ENCODE data around the gene TRIP11. TPM values are rescaled to one million over a fixed set of nuclear protein-coding genes. Genes with fewer than 3 reads are reported as not detected.

The TRIP11 gene
- total RNA-seq, 1 donor from 2014 or later = 42.0 TPM

GRCh38 chr14:91934554-91935285, 105.1 kb downstream of the TRIP11 start:
- peaks cover 4% of the 10 kb centered on the region for H3K27me3 Mint-ChIP-seq
- H3K36me3 Mint-ChIP-seq (ENCODE audit: low read depth) = no peaks in the 10 kb centered on the region

GRCh38 chr14:91931478-91932088, 108.3 kb downstream of the TRIP11 start:
- Mint-ChIP-seq H3K9me3 (no peaks in the 10 kb centered on the region), H3K27ac (no peak overlapping the region), H3K36me3 (ENCODE audit: low read depth) (no peaks in the 10 kb centered on the region), H3K27me3 (peaks cover 4% of the 10 kb centered on the region), H3K4me1 (no peaks in the 10 kb centered on the region), H3K4me3 (no peak overlapping the region)
- intact Hi-C loops (cut with micrococcal nuclease) = no loop called here
- no peak for DNase-seq

More at GRCh38 chr14:91934554-91935285, 105.1 kb downstream of the TRIP11 start:
- no peaks in the 10 kb centered on the region for H3K9me3 Mint-ChIP-seq
- no peak overlapping the region for H3K27ac Mint-ChIP-seq
- no peak overlapping the region for H3K4me3 Mint-ChIP-seq
- H3K4me1 Mint-ChIP-seq = no peaks in the 10 kb centered on the region
- no peak for DNase-seq
- intact Hi-C loops (cut with micrococcal nuclease) = no loop called here

GRCh38 chr14:91929700-91930099, 110.2 kb downstream of the TRIP11 start:
- Mint-ChIP-seq H3K4me1 (no peaks in the 10 kb centered on the region), H3K27me3 (peaks cover 3% of the 10 kb centered on the region), H3K9me3 (no peaks in the 10 kb centered on the region), H3K4me3 (no peak overlapping the region), H3K36me3 (ENCODE audit: low read depth) (no peaks in the 10 kb centered on the region), H3K27ac (no peak overlapping the region)
- no peak for DNase-seq
- intact Hi-C loops (cut with micrococcal nuclease) = no loop called here

- Mint-ChIP-seq H3K4me3 (no peak overlapping the region), H3K9me3 (no peaks in the 10 kb centered on the region), H3K27ac (no peak overlapping the region), H3K4me1 (no peaks in the 10 kb centered on the region), H3K36me3 (ENCODE audit: low read depth) (no peaks in the 10 kb centered on the region), H3K27me3 (peaks cover 2% of the 10 kb centered on the region)
- intact Hi-C loops (cut with micrococcal nuclease) = no loop called here
- DNase-seq = no peak
Observed at GRCh38 chr14:91927800-91928199, 112.1 kb downstream of the TRIP11 start.

GRCh38 chr14:91927191-91927590, 112.7 kb downstream of the TRIP11 start:
- Mint-ChIP-seq H3K4me1 (no peaks in the 10 kb centered on the region), H3K27me3 (peaks cover 2% of the 10 kb centered on the region), H3K27ac (no peak overlapping the region), H3K36me3 (ENCODE audit: low read depth) (no peaks in the 10 kb centered on the region), H3K4me3 (no peak overlapping the region), H3K9me3 (no peaks in the 10 kb centered on the region)
- no peak for DNase-seq
- intact Hi-C loops (cut with micrococcal nuclease) = no loop called here

- Mint-ChIP-seq H3K9me3 (no peaks in the 10 kb centered on the region), H3K27ac (no peak overlapping the region), H3K4me1 (no peaks in the 10 kb centered on the region), H3K27me3 (peaks cover 2% of the 10 kb centered on the region), H3K4me3 (no peak overlapping the region), H3K36me3 (ENCODE audit: low read depth) (no peaks in the 10 kb centered on the region)
- DNase-seq = no peak
- intact Hi-C loops (cut with micrococcal nuclease) = no loop called here
Observed at GRCh38 chr14:91926131-91926890, 113.5 kb downstream of the TRIP11 start.

GRCh38 chr14:91925727-91926121, 114.1 kb downstream of the TRIP11 start:
- Mint-ChIP-seq H3K27ac (no peak overlapping the region), H3K9me3 (no peaks in the 10 kb centered on the region), H3K4me1 (no peaks in the 10 kb centered on the region), H3K4me3 (no peak overlapping the region), H3K36me3 (ENCODE audit: low read depth) (no peaks in the 10 kb centered on the region), H3K27me3 (peaks cover 2% of the 10 kb centered on the region)
- intact Hi-C loops (cut with micrococcal nuclease) = no loop called here
- DNase-seq = no peak

- DNase-seq = no peak
- no peak overlapping the region for H3K27ac Mint-ChIP-seq
- H3K4me3 Mint-ChIP-seq = no peak overlapping the region
- H3K4me1 Mint-ChIP-seq = no peaks in the 10 kb centered on the region
- no peaks in the 10 kb centered on the region for H3K9me3 Mint-ChIP-seq
- intact Hi-C loops (cut with micrococcal nuclease) = no loop called here
- no peaks in the 10 kb centered on the region for H3K36me3 Mint-ChIP-seq (ENCODE audit: low read depth)
- H3K27me3 Mint-ChIP-seq = peaks cover 2% of the 10 kb centered on the region
Observed at GRCh38 chr14:91925001-91925726, 114.7 kb downstream of the TRIP11 start.

GRCh38 chr14:91920526-91920925, 119.3 kb downstream of the TRIP11 start:
- H3K4me3 Mint-ChIP-seq = no peak overlapping the region
- H3K36me3 Mint-ChIP-seq (ENCODE audit: low read depth) = no peaks in the 10 kb centered on the region
- H3K27me3 Mint-ChIP-seq = peaks cover 11% of the 10 kb centered on the region
- H3K4me1 Mint-ChIP-seq = no peaks in the 10 kb centered on the region
- intact Hi-C loops (cut with micrococcal nuclease) = no loop called here
- H3K27ac Mint-ChIP-seq = no peak overlapping the region
- peaks cover 4% of the 10 kb centered on the region for H3K9me3 Mint-ChIP-seq
- DNase-seq = no peak

GRCh38 chr14:91919814-91920213, 120.0 kb downstream of the TRIP11 start:
- H3K27ac Mint-ChIP-seq = no peak overlapping the region
- peaks cover 4% of the 10 kb centered on the region for H3K9me3 Mint-ChIP-seq
- H3K4me3 Mint-ChIP-seq = no peak overlapping the region
- intact Hi-C loops (cut with micrococcal nuclease) = no loop called here
- no peaks in the 10 kb centered on the region for H3K4me1 Mint-ChIP-seq
- DNase-seq = no peak
- H3K27me3 Mint-ChIP-seq = peaks cover 11% of the 10 kb centered on the region
- no peaks in the 10 kb centered on the region for H3K36me3 Mint-ChIP-seq (ENCODE audit: low read depth)

- no peak overlapping the region for H3K27ac Mint-ChIP-seq
- intact Hi-C loops (cut with micrococcal nuclease) = no loop called here
- H3K27me3 Mint-ChIP-seq = peaks cover 9% of the 10 kb centered on the region
- no peaks in the 10 kb centered on the region for H3K4me1 Mint-ChIP-seq
- H3K4me3 Mint-ChIP-seq = no peak overlapping the region
- H3K9me3 Mint-ChIP-seq = peaks cover 4% of the 10 kb centered on the region
- no peak for DNase-seq
- no peaks in the 10 kb centered on the region for H3K36me3 Mint-ChIP-seq (ENCODE audit: low read depth)
Observed at GRCh38 chr14:91918186-91918883, 121.5 kb downstream of the TRIP11 start.

Data from activated CD4-positive, alpha-beta T cell treated with anti-CD3 and anti-CD28 coated beads, Interleukin-2, amount 10 ng/mL, durations not matched to agents 24 days and 14 days (primary cell).